HepG2 (cell line): Measurements from ENCODE around the gene MYCBPAP. TPM values are rescaled to one million over a fixed set of nuclear protein-coding genes. Genes with fewer than 3 reads are reported as not detected.

Experiments used
- ATAC-seq: fragments of 200-7000 bp; cut with Tn5 transposase; 3 replicates; pipeline ENCODE4 v1.9.1; 2020; ENCODE audit warnings: mild to moderate bottlenecking, moderate library complexity
- BruUV-seq: library from RNA; stranded (reverse); fragments of 400-500 nt; replicated peaks from 2 replicates; lab custom pipeline; 2021; lab: Mats Ljungman, UMichigan
- CTCF ChIA-PET: fragments of 300-600 bp; formaldehyde crosslinking; extraction: SDS; loops from one replicate; lab custom pipeline; 2021; ENCODE audit warnings: low total read pairs, inconsistent platforms, low intra/inter-chr PET ratio; lab: Yijun Ruan, JAX
- POLR2A ChIA-PET: fragments of 350-600 bp; sonication (Branson Sonifier 250); formaldehyde crosslinking; loops from one replicate; lab custom pipeline; 2020; ENCODE audit warnings: antibody characterized with exemption, inconsistent platforms; lab: Yijun Ruan, JAX
- DNase-seq: peaks from one replicate; pipeline ENCODE4 v3.0.0-alpha.2; 2015; ENCODE audit warnings: low spot score
- FAIRE-seq: peaks from 3 replicates; lab custom pipeline; 2011; peaks lifted over from hg19 to GRCh38; lab: Jason Lieb, UNC
- H2AFZ ChIP-seq: one replicate; pipeline ENCODE4 v1.6.1; 2011; ENCODE audit warnings: low read length, inconsistent platforms
- H3K27ac ChIP-seq: fragments of 300-600 bp; 3 replicates; pipeline ENCODE4 v1.8.0; 2011; ENCODE audit warnings: mixed run types, mild to moderate bottlenecking, mixed read lengths, low read length, inconsistent platforms; ENCODE audit not compliant: insufficient read depth; ENCODE audit errors: extremely low read length
- H3K27me3 ChIP-seq, 2 experiments: fragments of 200-600 bp in 1 of 2; 2 replicates in 1 of 2; 3 replicates in 1 of 2; pipeline versions ENCODE4 v1.6.0 to v1.8.0; 2011; ENCODE audit warnings: low read length in 2 of 2, mild to moderate bottlenecking in 2 of 2, moderate library complexity in 2 of 2, inconsistent platforms in 1 of 2; ENCODE audit not compliant: insufficient read depth in 2 of 2, control insufficient read depth in 1 of 2
- H3K36me3 ChIP-seq, 2 experiments: fragments of 200-600 bp in 1 of 2; replicated peaks in 1 of 2; 2 replicates in 1 of 2; 3 replicates in 1 of 2; pipeline versions ENCODE4 v1.5.1 to v1.8.0; 2011; ENCODE audit warnings: low read length in 2 of 2, inconsistent platforms in 1 of 2; ENCODE audit not compliant: insufficient read depth in 2 of 2, control insufficient read depth in 1 of 2
- H3K4me1 ChIP-seq: 2 replicates; pipeline ENCODE4 v1.5.1; 2012; ENCODE audit warnings: low read length, inconsistent platforms; ENCODE audit not compliant: insufficient read depth
- H3K4me2 ChIP-seq: 2 replicates; pipeline ENCODE4 v1.6.0; 2011; ENCODE audit warnings: low read depth, low read length, inconsistent platforms
- H3K4me3 ChIP-seq, 3 experiments: fragments of 200-600 bp in 1 of 3; sonication (generic), shearing (Covaris generic) in 1 of 3; replicated peaks in 1 of 3; 2 replicates each; pipeline ENCODE4 v1.5.1; 2011 to 2016; ENCODE audit warnings: low read length in 3 of 3, inconsistent platforms in 2 of 3, low read depth in 2 of 3, mild to moderate bottlenecking in 2 of 3, control low read depth in 1 of 3, mixed read lengths in 1 of 3; ENCODE audit not compliant: insufficient read depth in 1 of 3
- H3K79me2 ChIP-seq: one replicate; pipeline ENCODE4 v1.6.1; 2011; ENCODE audit warnings: low read length, inconsistent platforms; ENCODE audit not compliant: insufficient read depth
- H3K9ac ChIP-seq: 2 replicates; pipeline ENCODE4 v1.6.0; 2011; ENCODE audit warnings: mild to moderate bottlenecking, low read depth, low read length, inconsistent platforms; ENCODE audit not compliant: insufficient read depth
- H3K9me3 ChIP-seq: 2 replicates; pipeline ENCODE4 v1.5.1; 2012; ENCODE audit warnings: mild to moderate bottlenecking, low read length
- H4K20me1 ChIP-seq: 2 replicates; pipeline ENCODE4 v1.6.0; 2011; ENCODE audit warnings: inconsistent platforms, mild to moderate bottlenecking, low read length, moderate library complexity; ENCODE audit not compliant: insufficient read depth
- ARID4A ChIP-seq: sonication (generic); formaldehyde crosslinking; IDR thresholded peaks from 2 replicates; pipeline ENCODE4 v1.5.0; 2020; ENCODE audit warnings: mild to moderate bottlenecking, missing genetic modification reagents, borderline replicate concordance
- DRAP1 ChIP-seq: IDR thresholded peaks from 2 replicates; pipeline ENCODE4 v1.6.1; 2016; ENCODE audit warnings: missing genetic modification reagents, missing compliant biosample characterization
- FIP1L1 ChIP-seq: fragments of 200-400 bp; formaldehyde crosslinking; IDR thresholded peaks from 2 replicates; pipeline ENCODE4 v1.6.1; 2018; ENCODE audit warnings: low read depth, mild to moderate bottlenecking, low read length, moderate library complexity, borderline replicate concordance; ENCODE audit not compliant: insufficient read depth
- HOXA3 ChIP-seq: sonication (generic); formaldehyde crosslinking; IDR thresholded peaks from 2 replicates; pipeline ENCODE4 v1.5.0; 2020; ENCODE audit warnings: missing genetic modification reagents
- MIER2 ChIP-seq: IDR thresholded peaks from 2 replicates; pipeline ENCODE4 v1.6.1; 2016; ENCODE audit warnings: missing biosample characterization, missing genetic modification reagents
- PHF20 ChIP-seq: sonication (generic); formaldehyde crosslinking; IDR thresholded peaks from 2 replicates; pipeline ENCODE4 v1.5.0; 2020; ENCODE audit warnings: mild to moderate bottlenecking, missing genetic modification reagents
- TBX2 ChIP-seq: sonication (generic); formaldehyde crosslinking; IDR thresholded peaks from 2 replicates; pipeline ENCODE4 v1.5.0; 2020; ENCODE audit warnings: missing genetic modification reagents, mild to moderate bottlenecking, borderline replicate concordance
- TOE1 ChIP-seq: sonication (generic); formaldehyde crosslinking; IDR thresholded peaks from 2 replicates; pipeline ENCODE4 v1.4.0; 2020; ENCODE audit warnings: mild to moderate bottlenecking, missing genetic modification reagents
- ZSCAN9 ChIP-seq: IDR thresholded peaks from 2 replicates; pipeline ENCODE4 v1.6.1; 2016; ENCODE audit warnings: borderline replicate concordance
- WGBS: methylation state at CpG from one replicate; pipeline ENCODE4 v1.1.6; 2017; ENCODE audit warnings: low lambda C conversion rate; 5-methylcytosine and 5-hydroxymethylcytosine counted together
- in situ Hi-C: cut with HindIII; loops from 2 replicates; pipeline ENCODE4 v1.10.0; 2017; ENCODE audit warnings: low pct_unique_long_range_greater_than_20kb; ENCODE audit not compliant: extremely low pct_ligation_motif_present
- intact Hi-C: fragments of 100-400 bp; cut with micrococcal nuclease; formaldehyde crosslinking; loops from one replicate; pipeline ENCODE4 v1.10.0; 2022; ENCODE audit not compliant: unreplicated experiment
- polyA plus RNA-seq, 8 experiments: library from polyadenylated mRNA; depleted of rRNA in 3 of 8; stranded (reverse) in 7 of 8; unstranded in 1 of 8; fragments of >200 nt; fragmentation: Illumina TruSeq in 4 of 8; extraction: Trizol in 4 of 8; gene quantifications; 2 replicates each; pipeline versions ENCODE4 v1.2.1 to v1.2.3, GENCODE V29; 2011 to 2016; ENCODE audit warnings: low read depth in 4 of 8, missing spikeins in 1 of 8, mixed read lengths in 1 of 8; ENCODE audit not compliant: insufficient read depth in 1 of 8
- total RNA-seq, 5 experiments: library from RNA; depleted of rRNA; stranded (reverse); fragments of >200 nt; fragmentation: Illumina TruSeq; extraction: Trizol; gene quantifications; 2 replicates each; pipeline ENCODE4 v1.2.3, GENCODE V29; 2016; ENCODE audit warnings: low read depth in 1 of 5

The MYCBPAP gene
- total and polyA plus RNA-seq, 2 of the 13 experiments (the other 11 are each of a cell fraction or from before 2014, with no cell fraction given), result 0.22 to 0.24 TPM

GRCh38 chr17:50549969-50550368, 41.7 kb downstream of the MYCBPAP start:
- H3K4me1 ChIP-seq, result peaks cover 50% of the 10 kb centered on the region
- no TSS peak for BruUV-seq
- no peak overlapping the region for H3K27ac ChIP-seq
- H3K79me2 ChIP-seq, result peaks cover 3% of the 10 kb centered on the region
- H3K4me3 ChIP-seq, result no peak overlapping the region
- no peak overlapping the region for H2AFZ ChIP-seq
- H4K20me1 ChIP-seq, result no peaks in the 10 kb centered on the region
- TF ChIP-seq PHF20 (CRISPR knock-in tag) (0 out of 2 replicates have a peak, but pooled peaks have one; percentile 0), MIER2 (CRISPR knock-in tag) (no peak), TBX2 (CRISPR knock-in tag) (0 out of 2 replicates have a peak, but pooled peaks have one; percentile 12)
- ChIA-PET CTCF (interaction anchor here (1.2 to 1.8 kb wide), 6 partner anchors 26 to 292 kb away, joined by 3 to 10 read pairs (median 5); no protein-coding TSS in a partner anchor), POLR2A (interaction anchor here (1.0 to 3.1 kb wide), 7 partner anchors 8 to 169 kb away, joined by 3 to 20 read pairs (median 7); partner anchors contain the start of genes CACNA1G and LUC7L3)
- no peak overlapping the region for H3K9ac ChIP-seq
- H3K4me2 ChIP-seq, result no peak overlapping the region
- intact Hi-C loops (loop anchor here (10.0 kb wide), 1 partner anchor 405 kb away; no protein-coding TSS in a partner anchor), in situ Hi-C loops (loop anchor here (5.0 to 10.0 kb wide), 3 partner anchors 77 to 405 kb away; no protein-coding TSS in a partner anchor)
- H3K27me3 ChIP-seq, result no peaks in the 10 kb centered on the region
- ATAC-seq, result no peak
- over 99% methylated on average over 10 of the region's 11 CpGs for WGBS
- peaks cover 0 to 5% of the 10 kb centered on the region in 2 experiments; a peak in 3 of 5 replicates for H3K36me3 ChIP-seq
- no peaks in the 10 kb centered on the region for H3K9me3 ChIP-seq
- DNase-seq, result no peak
- FAIRE-seq, result no peak

GRCh38 chr17:50550661-50551432, 42.6 kb downstream of the MYCBPAP start:
- H3K4me2 ChIP-seq, result no peak overlapping the region
- H3K79me2 ChIP-seq, result peaks cover 3% of the 10 kb centered on the region
- intact Hi-C loops (no loop called here), in situ Hi-C loops (no loop called here)
- H4K20me1 ChIP-seq, result no peaks in the 10 kb centered on the region
- peak; percentile 84 for DNase-seq
- no peaks in the 10 kb centered on the region for H3K9me3 ChIP-seq
- H2AFZ ChIP-seq, result no peak overlapping the region
- no peak overlapping the region for H3K4me3 ChIP-seq
- BruUV-seq, result no TSS peak
- H3K36me3 ChIP-seq, result peaks cover 0 to 5% of the 10 kb centered on the region in 2 experiments; a peak in 3 of 5 replicates
- ATAC-seq, result peak; percentile 73
- H3K27me3 ChIP-seq, result no peaks in the 10 kb centered on the region
- ChIA-PET CTCF (interaction anchor here (0.9 to 1.8 kb wide), 10 partner anchors 25 to 291 kb away, joined by 3 to 10 read pairs (median 4); no protein-coding TSS in a partner anchor), POLR2A (interaction anchor here (0.7 to 3.1 kb wide), 20 partner anchors 9 to 315 kb away, joined by 3 to 20 read pairs (median 5); partner anchors contain the start of genes CACNA1G, LUC7L3 and TOB1)
- FAIRE-seq, result peak; percentile 92
- peaks cover 50% of the 10 kb centered on the region for H3K4me1 ChIP-seq
- no peak overlapping the region for H3K9ac ChIP-seq
- no peak overlapping the region for H3K27ac ChIP-seq
- 73% methylated on average over 24 of the region's 32 CpGs for WGBS
- TF ChIP-seq HOXA3 (CRISPR knock-in tag), result peak; percentile 42; the same call in 1 of the 2 replicates
- TF ChIP-seq TOE1, result no peak
- 0 out of 2 replicates have a peak, but pooled peaks have one; percentile 49 for TF ChIP-seq FIP1L1
- peak; percentile 30; the same call in 1 of the 2 replicates for TF ChIP-seq ARID4A (CRISPR knock-in tag)
- TF ChIP-seq DRAP1, result peak; percentile 37; the same call in 1 of the 2 replicates
- 0 out of 2 replicates have a peak, but pooled peaks have one; percentile 32 for TF ChIP-seq ZSCAN9 (CRISPR knock-in tag)
